IPS DF 19.7 (cell line): ENCODE measurements around the gene FXYD7.

Experiments used
- DNase-seq: peaks from one replicate; pipeline ENCODE4 v3.0.0-alpha.2; 2013; ENCODE audit warnings: low read depth, low spot score

FXYD7 gene

DNA sequence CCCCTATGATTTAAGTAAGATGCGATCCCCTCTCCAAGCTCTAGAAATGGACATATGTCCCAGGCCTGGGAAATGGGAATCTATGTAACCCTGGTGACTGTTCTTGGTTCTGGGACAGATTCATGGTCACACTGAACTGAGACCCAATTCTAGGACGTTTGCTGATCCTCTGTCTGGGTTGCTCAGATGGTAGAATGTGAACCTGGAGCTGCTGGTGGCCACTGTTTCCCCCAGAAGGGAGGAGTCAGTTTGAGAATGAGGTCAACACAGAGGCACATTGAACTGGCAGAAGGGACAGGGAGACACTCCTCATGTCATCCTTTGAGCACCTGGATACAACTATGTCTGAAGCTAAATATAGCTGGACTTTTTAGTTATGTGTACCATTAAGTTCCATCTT is 56.4 kb downstream of the FXYD7 start:
- no peak for DNase-seq

DNA sequence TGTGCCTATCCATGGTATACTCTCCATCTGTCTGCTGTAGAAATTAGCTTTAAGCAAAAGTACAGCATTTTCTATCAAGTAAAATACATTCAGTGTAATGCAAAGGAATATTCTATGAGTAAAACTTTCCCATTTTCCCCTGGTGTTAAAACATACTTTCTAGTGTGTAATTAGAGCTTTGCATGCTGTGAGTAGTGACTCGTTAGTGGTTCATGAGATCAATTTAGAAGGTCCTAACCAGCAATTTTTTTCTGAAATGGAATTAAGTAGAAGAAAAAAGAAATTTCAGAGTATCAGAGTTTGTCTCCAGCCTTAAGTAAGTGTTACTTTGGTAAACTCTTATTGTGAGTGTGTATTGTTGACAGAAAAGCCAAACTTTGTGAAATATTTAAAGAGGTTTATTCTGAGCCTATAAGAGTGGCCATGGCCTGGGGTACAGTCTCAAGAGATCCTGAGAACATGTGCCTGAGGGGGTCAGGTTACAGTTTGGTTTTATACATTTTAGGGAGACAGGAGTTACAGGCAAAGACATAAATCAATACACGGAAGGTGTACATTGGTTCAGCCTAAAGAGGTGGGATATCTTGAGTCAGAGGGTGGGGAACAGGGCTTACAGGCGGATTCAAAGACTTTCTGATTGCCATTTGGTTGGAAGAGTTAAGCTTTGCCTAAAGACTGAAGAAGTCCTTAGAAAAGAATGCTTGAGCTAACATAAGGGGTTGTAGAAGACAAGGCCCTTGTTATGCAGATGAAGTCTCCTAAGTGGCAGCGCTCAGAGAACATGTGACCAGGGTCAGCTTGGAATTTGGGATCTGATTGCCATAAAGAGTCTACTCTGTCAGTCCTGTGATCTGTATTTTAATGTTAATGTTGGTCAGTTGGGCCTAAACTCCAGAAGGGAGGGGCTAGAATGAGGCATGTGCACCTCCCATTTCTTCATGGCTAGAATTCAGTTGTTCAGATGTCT is 60.0 kb downstream of the FXYD7 start:
- peak; percentile 98 for DNase-seq
